CD14-positive monocyte (primary cell): ENCODE measurements around the gene CMSS1. TPM values are rescaled to one million over a fixed set of nuclear protein-coding genes. Genes with fewer than 3 reads are reported as not detected.

Experiments used
- DNase-seq, 3 donors: peaks; one replicate each; pipeline ENCODE4 v3.0.0-alpha.2; 2011 to 2022
- H2AFZ ChIP-seq: 2 replicates; pipeline ENCODE4 v1.6.0; 2012; ENCODE audit warnings: mild to moderate bottlenecking, low read depth, low read length, inconsistent platforms; ENCODE audit not compliant: insufficient read depth, poor library complexity, severe bottlenecking
- H3K27ac ChIP-seq, 2 donors: 1 replicate in 1 of 2; 2 replicates in 1 of 2; pipeline ENCODE4 v1.5.1; 2012 to 2013; ENCODE audit warnings: low read length in 2 of 2, control low read depth in 1 of 2, inconsistent platforms in 1 of 2, low read depth in 1 of 2, mild to moderate bottlenecking in 1 of 2
- H3K27me3 ChIP-seq, 2 donors: one replicate each; pipeline versions ENCODE4 v1.6.0 to v1.6.1; 2011 to 2013; ENCODE audit warnings: low read length in 2 of 2; ENCODE audit not compliant: control insufficient read depth in 2 of 2, insufficient read depth in 2 of 2
- H3K36me3 ChIP-seq, 2 donors: replicated peaks in 1 of 2; 1 replicate in 1 of 2; 2 replicates in 1 of 2; pipeline versions ENCODE4 v1.5.1 to v1.6.1; 2012 to 2013; ENCODE audit warnings: low read length in 2 of 2, control low read depth in 1 of 2, inconsistent platforms in 1 of 2, mild to moderate bottlenecking in 1 of 2; ENCODE audit not compliant: insufficient read depth in 2 of 2, control insufficient read depth in 1 of 2
- H3K4me1 ChIP-seq, 2 donors: 1 replicate in 1 of 2; 2 replicates in 1 of 2; pipeline versions ENCODE4 v1.5.1 to v1.6.1; 2012 to 2013; ENCODE audit warnings: low read length in 2 of 2, control low read depth in 1 of 2, inconsistent platforms in 1 of 2, mild to moderate bottlenecking in 1 of 2, moderate library complexity in 1 of 2; ENCODE audit not compliant: insufficient read depth in 2 of 2, control insufficient read depth in 1 of 2
- H3K4me2 ChIP-seq: replicated peaks from 2 replicates; pipeline ENCODE3; 2012; ENCODE audit warnings: low read length, moderate library complexity, mild to moderate bottlenecking; ENCODE audit not compliant: poor library complexity, severe bottlenecking; ENCODE audit errors: extremely low read depth
- H3K4me3 ChIP-seq, 3 experiments: fragments of 200-600 bp in 1 of 3; sonication (generic) in 1 of 3; replicated peaks in 1 of 3; 1 replicate in 2 of 3; 2 replicates in 1 of 3; pipeline ENCODE4 v1.5.1; 2011 to 2013; ENCODE audit warnings: low read length in 3 of 3, mild to moderate bottlenecking in 3 of 3, control low read depth in 2 of 3, low read depth in 2 of 3, inconsistent platforms in 1 of 3, moderate library complexity in 1 of 3
- H3K79me2 ChIP-seq: 2 replicates; pipeline ENCODE4 v1.6.0; 2012; ENCODE audit warnings: mild to moderate bottlenecking, control low read depth, inconsistent platforms, low read length, moderate library complexity; ENCODE audit not compliant: insufficient read depth
- H3K9ac ChIP-seq: 2 replicates; pipeline ENCODE4 v1.6.0; 2017; ENCODE audit warnings: low read length, mild to moderate bottlenecking; ENCODE audit not compliant: insufficient read depth, poor library complexity, severe bottlenecking
- H3K9me3 ChIP-seq, 2 donors: replicated peaks in 1 of 2; 1 replicate in 1 of 2; 2 replicates in 1 of 2; pipeline versions ENCODE4 v1.5.1 to v1.6.1; 2012 to 2013; ENCODE audit warnings: low read length in 2 of 2, control low read depth in 1 of 2; ENCODE audit not compliant: control insufficient read depth in 1 of 2, insufficient read depth in 1 of 2
- H4K20me1 ChIP-seq: 2 replicates; pipeline ENCODE4 v1.6.0; 2012; ENCODE audit warnings: mild to moderate bottlenecking, low read length, control low read depth, moderate library complexity; ENCODE audit not compliant: insufficient read depth
- H3K27ac Mint-ChIP-seq, 7 donors: one replicate each; pipeline ENCODE4 v1.8.0; 2020; ENCODE audit warnings: mild to moderate bottlenecking in 7 of 7, mixed read lengths in 7 of 7, moderate library complexity in 6 of 7, inconsistent platforms in 2 of 7
- H3K27me3 Mint-ChIP-seq, 3 donors: one replicate each; pipeline ENCODE4 v1.8.0; 2021 to 2022; ENCODE audit warnings: low read depth in 3 of 3, mild to moderate bottlenecking in 3 of 3, mixed read lengths in 3 of 3, moderate library complexity in 3 of 3, inconsistent platforms in 1 of 3
- H3K36me3 Mint-ChIP-seq, 2 donors: one replicate each; pipeline ENCODE4 v1.8.0; 2020; ENCODE audit warnings: mixed read lengths in 2 of 2, inconsistent platforms in 1 of 2, mild to moderate bottlenecking in 1 of 2
- H3K4me1 Mint-ChIP-seq: one replicate; pipeline ENCODE4 v1.8.0; 2020; ENCODE audit warnings: mild to moderate bottlenecking, mixed read lengths
- H3K4me3 Mint-ChIP-seq, 2 donors: one replicate each; pipeline ENCODE4 v1.8.0; 2020; ENCODE audit warnings: mild to moderate bottlenecking in 2 of 2, mixed read lengths in 2 of 2, moderate library complexity in 1 of 2
- H3K9me3 Mint-ChIP-seq, 7 donors: one replicate each; pipeline ENCODE4 v1.8.0; 2020 to 2022; ENCODE audit warnings: mixed read lengths in 7 of 7, mild to moderate bottlenecking in 6 of 7, moderate library complexity in 6 of 7, inconsistent platforms in 2 of 7
- WGBS: methylation state at CpG from one replicate; pipeline ENCODE4 v1.1.5; 2013; ENCODE audit warnings: missing lambda C conversion rate; ENCODE audit not compliant: insufficient coverage; 5-methylcytosine and 5-hydroxymethylcytosine counted together
- intact Hi-C, 2 donors: fragments of 100-400 bp; cut with micrococcal nuclease; formaldehyde crosslinking; loops; one replicate each; pipeline versions ENCODE4 v1.15.0 to v1.15.1; 2023
- polyA plus RNA-seq, 3 donors: library from polyadenylated mRNA; depleted of rRNA in 1 of 3; unstranded in 2 of 3; stranded (reverse) in 1 of 3; fragments of 300-500 nt in 2 of 3; fragments of >200 nt in 1 of 3; fragmentation: Illumina TruSeq in 2 of 3; gene quantifications; 1 replicate in 2 of 3; 2 replicates in 1 of 3; pipeline ENCODE4 v1.2.3, GENCODE V29; 2012 to 2021
- TF ChIP-seq, protein P1 (sequence below): fragments of 200-600 bp; IDR thresholded peaks from one replicate; pipeline ENCODE4 v1.8.0; 2022; ENCODE audit warnings: antibody characterized with exemption, mild to moderate bottlenecking

The CMSS1 gene
- polyA plus RNA-seq, 3 donors = 1.1 to 3.6 (median 2.2) TPM

GRCh38 chr3:99952306-99952705 is 134.6 kb downstream of the CMSS1 start:
- H3K27ac Mint-ChIP-seq = no peak overlapping the region
- no peaks in the 10 kb centered on the region for H3K79me2 ChIP-seq
- no peak overlapping the region for H3K4me2 ChIP-seq
- H3K4me3 Mint-ChIP-seq = no peak overlapping the region
- TF ChIP-seq, protein P1, sequence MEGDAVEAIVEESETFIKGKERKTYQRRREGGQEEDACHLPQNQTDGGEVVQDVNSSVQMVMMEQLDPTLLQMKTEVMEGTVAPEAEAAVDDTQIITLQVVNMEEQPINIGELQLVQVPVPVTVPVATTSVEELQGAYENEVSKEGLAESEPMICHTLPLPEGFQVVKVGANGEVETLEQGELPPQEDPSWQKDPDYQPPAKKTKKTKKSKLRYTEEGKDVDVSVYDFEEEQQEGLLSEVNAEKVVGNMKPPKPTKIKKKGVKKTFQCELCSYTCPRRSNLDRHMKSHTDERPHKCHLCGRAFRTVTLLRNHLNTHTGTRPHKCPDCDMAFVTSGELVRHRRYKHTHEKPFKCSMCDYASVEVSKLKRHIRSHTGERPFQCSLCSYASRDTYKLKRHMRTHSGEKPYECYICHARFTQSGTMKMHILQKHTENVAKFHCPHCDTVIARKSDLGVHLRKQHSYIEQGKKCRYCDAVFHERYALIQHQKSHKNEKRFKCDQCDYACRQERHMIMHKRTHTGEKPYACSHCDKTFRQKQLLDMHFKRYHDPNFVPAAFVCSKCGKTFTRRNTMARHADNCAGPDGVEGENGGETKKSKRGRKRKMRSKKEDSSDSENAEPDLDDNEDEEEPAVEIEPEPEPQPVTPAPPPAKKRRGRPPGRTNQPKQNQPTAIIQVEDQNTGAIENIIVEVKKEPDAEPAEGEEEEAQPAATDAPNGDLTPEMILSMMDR = no peak
- no peaks in the 10 kb centered on the region for H3K4me1 ChIP-seq
- H2AFZ ChIP-seq = no peak overlapping the region
- H3K9me3 ChIP-seq = no peaks in the 10 kb centered on the region
- intact Hi-C loops = no loop called here
- no peaks in the 10 kb centered on the region for H3K36me3 Mint-ChIP-seq
- no CpG with 5 or more reads among the region's 1 CpG for WGBS
- no peaks in the 10 kb centered on the region for H3K9me3 Mint-ChIP-seq
- H3K4me3 ChIP-seq = no peak overlapping the region
- H3K27me3 Mint-ChIP-seq = no peaks in the 10 kb centered on the region
- DNase-seq = no peak
- H3K36me3 ChIP-seq = no peaks in the 10 kb centered on the region
- H3K27ac ChIP-seq = no peak overlapping the region
- no peak overlapping the region for H3K9ac ChIP-seq
- H3K4me1 Mint-ChIP-seq = no peaks in the 10 kb centered on the region
- H4K20me1 ChIP-seq = no peaks in the 10 kb centered on the region
- no peaks in the 10 kb centered on the region for H3K27me3 ChIP-seq

DNA sequence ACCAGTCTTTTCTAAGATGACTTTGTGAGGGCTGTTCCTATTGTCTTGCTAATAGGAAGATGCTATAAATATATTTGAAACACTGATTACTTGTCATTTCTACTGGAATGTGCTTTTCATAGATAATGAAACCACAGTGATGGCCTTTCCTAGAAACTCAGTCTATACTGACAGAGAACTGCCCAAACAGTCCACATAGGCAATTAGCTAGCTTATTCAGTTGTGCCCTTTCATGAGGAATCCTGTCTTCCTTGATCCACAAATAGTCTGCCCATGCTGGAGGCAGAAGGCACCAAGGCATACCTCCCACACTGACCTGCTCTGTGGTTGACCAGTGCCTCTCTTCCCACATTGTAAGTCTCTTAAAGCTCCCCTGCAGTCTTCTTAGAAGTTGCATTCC is 135.9 kb downstream of the CMSS1 start:
- no peak overlapping the region for H3K27ac Mint-ChIP-seq
- no peaks in the 10 kb centered on the region for H3K9me3 Mint-ChIP-seq
- Histone ChIP-seq H3K27ac (no peak overlapping the region), H3K9me3 (no peaks in the 10 kb centered on the region), H3K4me3 (no peak overlapping the region), H3K27me3 (no peaks in the 10 kb centered on the region), H2AFZ (no peak overlapping the region), H3K4me1 (no peaks in the 10 kb centered on the region), H3K79me2 (no peaks in the 10 kb centered on the region), H3K36me3 (no peaks in the 10 kb centered on the region), H3K4me2 (no peak overlapping the region), H3K9ac (no peak overlapping the region), H4K20me1 (no peaks in the 10 kb centered on the region)
- H3K27me3 Mint-ChIP-seq = no peaks in the 10 kb centered on the region
- intact Hi-C loops = no loop called here
- no peak overlapping the region for H3K4me3 Mint-ChIP-seq
- no peak for DNase-seq
- TF ChIP-seq, protein P1 = no peak
- H3K4me1 Mint-ChIP-seq = no peaks in the 10 kb centered on the region
- no peaks in the 10 kb centered on the region for H3K36me3 Mint-ChIP-seq
